Measurements from ENCODE around the gene FAIM.
"Not testable (repeated sequence)": the region's sequence is repeated elsewhere in the genome, so short reads cannot be mapped to it uniquely, and the experiment has no call there.

The FAIM gene

DNA sequence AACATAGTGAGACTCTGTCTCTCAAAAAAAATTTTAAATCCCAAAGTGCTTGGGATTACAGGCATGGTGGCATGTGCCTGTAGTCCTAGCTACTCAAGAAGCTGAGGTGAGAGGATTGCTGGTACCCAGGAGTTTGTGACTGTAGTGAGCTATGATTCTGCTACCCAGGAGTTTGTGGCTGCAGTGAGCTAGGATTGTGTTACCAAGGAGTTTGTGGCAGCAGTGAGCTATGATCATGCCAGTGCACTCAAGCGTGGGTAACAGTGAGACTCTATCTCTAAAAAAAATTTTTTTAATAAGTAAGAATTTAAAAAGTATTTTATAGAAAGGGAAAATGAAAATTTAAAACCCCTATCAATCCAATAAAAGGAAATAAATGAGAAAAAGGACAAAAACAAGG is 69.5 kb downstream of the FAIM start:
- no peak for DNase-seq (ENCODE audit: extremely low read depth in 1 of 2, low read depth in 1 of 2)

DNA sequence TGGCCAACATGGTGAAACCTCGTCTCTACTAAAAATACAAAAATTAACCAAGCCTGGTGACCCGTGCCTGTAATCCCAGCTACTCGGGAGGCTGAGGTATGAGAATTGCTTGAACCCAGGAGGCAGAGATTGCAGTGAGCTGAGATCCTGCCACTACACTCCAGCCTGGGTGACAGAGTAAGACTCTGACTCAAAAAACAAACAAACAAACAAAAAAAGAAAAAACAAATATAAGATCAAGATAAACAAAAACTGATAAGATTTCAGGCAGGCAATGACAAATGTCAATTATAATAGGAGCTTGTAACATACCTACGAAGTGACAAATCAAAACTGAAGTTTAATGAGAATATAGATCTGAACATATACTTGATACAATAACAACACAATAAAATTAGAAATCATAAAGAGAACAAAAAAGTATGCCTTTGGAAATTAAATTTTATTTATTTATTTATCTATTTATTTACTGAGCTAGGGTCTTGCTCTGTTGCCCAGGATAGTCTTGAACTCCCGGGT is 70.4 kb downstream of the FAIM start:
- DNase-seq (ENCODE audit: extremely low read depth in 1 of 2, low read depth in 1 of 2): no peak

DNA sequence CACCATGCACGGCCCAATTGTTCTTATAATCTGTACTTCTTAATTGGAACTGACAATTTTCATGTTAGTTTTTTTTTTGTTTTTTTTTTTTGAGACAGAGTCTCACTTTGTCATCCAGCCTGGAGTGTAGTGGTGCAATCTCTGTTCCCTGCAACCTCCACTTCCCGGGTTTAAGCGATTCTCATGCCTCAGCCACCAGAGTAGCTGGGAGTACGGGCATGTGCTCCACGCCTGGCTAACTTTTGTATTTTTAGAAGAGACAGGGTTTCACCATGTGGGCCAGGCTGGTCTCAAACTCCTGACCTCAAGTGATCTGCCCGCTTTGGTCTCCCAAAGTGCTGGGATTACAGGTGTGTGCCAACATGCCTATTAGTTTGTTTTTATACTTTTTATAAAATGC is 72.4 kb downstream of the FAIM start:
- DNase-seq (ENCODE audit: extremely low read depth in 1 of 2, low read depth in 1 of 2): not testable (repeated sequence)

DNA sequence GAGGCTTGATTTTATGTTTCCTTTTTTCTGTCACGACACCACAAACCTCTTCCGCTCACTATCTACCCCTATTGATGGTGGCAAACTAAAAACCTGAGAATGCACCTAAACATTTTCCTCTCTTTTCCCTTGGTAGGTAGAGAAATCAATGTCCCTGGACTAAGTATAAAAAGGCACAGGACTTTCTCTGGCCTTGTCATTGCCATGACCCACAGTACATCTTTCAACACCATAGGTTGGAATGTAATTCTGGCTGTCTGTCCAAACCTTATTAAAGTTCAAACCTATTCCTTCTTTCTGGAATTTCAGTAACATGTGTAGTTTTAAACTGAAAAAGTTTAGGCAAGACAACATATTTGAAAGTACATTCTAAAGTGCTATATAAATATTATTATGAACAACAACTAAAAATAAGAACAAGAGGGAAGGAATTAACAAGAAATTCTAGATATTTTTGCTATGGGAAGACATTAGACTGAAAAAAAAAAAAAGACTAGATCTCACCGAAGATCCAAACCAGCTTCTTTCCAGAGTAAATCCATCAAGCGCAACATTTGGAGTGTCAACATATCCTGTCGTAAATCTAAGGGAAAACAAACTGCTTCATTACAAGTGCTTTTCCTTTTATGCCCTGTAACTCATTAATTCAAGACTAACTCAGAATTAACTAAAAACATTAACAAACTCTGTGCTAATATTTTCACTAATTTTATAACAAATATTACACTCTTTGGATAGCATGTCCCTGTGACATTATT is 73.1 kb downstream of the FAIM start:
- no peak for DNase-seq (ENCODE audit: extremely low read depth in 1 of 2, low read depth in 1 of 2)

DNA sequence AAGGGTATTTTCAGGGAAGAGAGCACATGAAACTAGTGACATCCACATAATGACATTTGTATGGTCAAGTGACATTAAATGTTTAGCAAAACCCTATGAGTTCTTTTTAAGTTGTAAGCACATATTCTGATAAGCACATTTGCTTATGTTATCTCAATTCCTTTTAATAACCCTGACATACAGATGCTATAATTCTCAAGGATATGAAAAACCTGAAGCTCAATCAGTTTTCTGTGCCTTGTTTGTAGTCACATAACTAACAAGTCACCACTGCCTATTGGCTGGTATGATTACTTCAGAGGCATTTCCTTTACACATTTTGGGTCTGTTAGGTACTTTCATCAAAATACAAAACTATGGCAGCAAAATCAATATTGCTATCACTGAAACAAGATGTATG is 74.1 kb downstream of the FAIM start:
- DNase-seq (ENCODE audit: extremely low read depth in 1 of 2, low read depth in 1 of 2): no peak

Measured in stimulated activated CD8-positive, alpha-beta memory T cell treated with anti-CD3 and anti-CD28 coated beads, Interleukin-7, amount 100 ng/mL, for 48 hours (primary cell).